HG02884 (cell line): Measurements from ENCODE around the gene PCDH9.

Experiments
- ATAC-seq: cut with Tn5 transposase; IDR thresholded peaks from one replicate; pipeline ENCODE4 v1.9.1; 2021; ENCODE audit warnings: mild to moderate bottlenecking, moderate library complexity; ENCODE audit not compliant: unreplicated experiment

PCDH9 gene

GRCh38 chr13:66557357-66557756 is 672.8 kb downstream of the PCDH9 start:
- no peak for ATAC-seq

GRCh38 chr13:66556306-66556705 is 673.8 kb downstream of the PCDH9 start:
- no peak for ATAC-seq

GRCh38 chr13:66553391-66553790 is 676.7 kb downstream of the PCDH9 start:
- ATAC-seq = no peak

GRCh38 chr13:66551128-66551527 is 679.0 kb downstream of the PCDH9 start:
- no peak for ATAC-seq

- no peak for ATAC-seq
Measured at GRCh38 chr13:66547685-66548084, 682.5 kb downstream of the PCDH9 start.

GRCh38 chr13:66546534-66547379 is 683.4 kb downstream of the PCDH9 start:
- ATAC-seq = no peak

- no peak for ATAC-seq
Measured at GRCh38 chr13:66543780-66544179, 686.4 kb downstream of the PCDH9 start.

GRCh38 chr13:66537417-66537816 is 692.7 kb downstream of the PCDH9 start:
- ATAC-seq = no peak

GRCh38 chr13:66536746-66537145 is 693.4 kb downstream of the PCDH9 start:
- ATAC-seq = no peak

GRCh38 chr13:66534561-66534960 is 695.6 kb downstream of the PCDH9 start:
- ATAC-seq = no peak

GRCh38 chr13:66532845-66533244 is 697.3 kb downstream of the PCDH9 start:
- no peak for ATAC-seq

- ATAC-seq = no peak
Measured at GRCh38 chr13:66532146-66532545, 698.0 kb downstream of the PCDH9 start.

GRCh38 chr13:66530686-66531085 is 699.5 kb downstream of the PCDH9 start:
- no peak for ATAC-seq

- no peak for ATAC-seq
Measured at GRCh38 chr13:66530158-66530557, 700.0 kb downstream of the PCDH9 start.

GRCh38 chr13:66528944-66529576 is 701.1 kb downstream of the PCDH9 start:
- ATAC-seq = no peak

- no peak for ATAC-seq
Measured at GRCh38 chr13:66528180-66528579, 702.0 kb downstream of the PCDH9 start.

- ATAC-seq = no peak
Measured at GRCh38 chr13:66520511-66521355, 709.4 kb downstream of the PCDH9 start.

- no peak for ATAC-seq
Measured at GRCh38 chr13:66519259-66519658, 710.9 kb downstream of the PCDH9 start.

GRCh38 chr13:66518068-66518467 is 712.1 kb downstream of the PCDH9 start:
- no peak for ATAC-seq

GRCh38 chr13:66513728-66514127 is 716.4 kb downstream of the PCDH9 start:
- ATAC-seq = no peak

GRCh38 chr13:66509175-66509574 is 721.0 kb downstream of the PCDH9 start:
- ATAC-seq = no peak
